ENCODE measurements around the gene ARHGEF25.

DNA sequence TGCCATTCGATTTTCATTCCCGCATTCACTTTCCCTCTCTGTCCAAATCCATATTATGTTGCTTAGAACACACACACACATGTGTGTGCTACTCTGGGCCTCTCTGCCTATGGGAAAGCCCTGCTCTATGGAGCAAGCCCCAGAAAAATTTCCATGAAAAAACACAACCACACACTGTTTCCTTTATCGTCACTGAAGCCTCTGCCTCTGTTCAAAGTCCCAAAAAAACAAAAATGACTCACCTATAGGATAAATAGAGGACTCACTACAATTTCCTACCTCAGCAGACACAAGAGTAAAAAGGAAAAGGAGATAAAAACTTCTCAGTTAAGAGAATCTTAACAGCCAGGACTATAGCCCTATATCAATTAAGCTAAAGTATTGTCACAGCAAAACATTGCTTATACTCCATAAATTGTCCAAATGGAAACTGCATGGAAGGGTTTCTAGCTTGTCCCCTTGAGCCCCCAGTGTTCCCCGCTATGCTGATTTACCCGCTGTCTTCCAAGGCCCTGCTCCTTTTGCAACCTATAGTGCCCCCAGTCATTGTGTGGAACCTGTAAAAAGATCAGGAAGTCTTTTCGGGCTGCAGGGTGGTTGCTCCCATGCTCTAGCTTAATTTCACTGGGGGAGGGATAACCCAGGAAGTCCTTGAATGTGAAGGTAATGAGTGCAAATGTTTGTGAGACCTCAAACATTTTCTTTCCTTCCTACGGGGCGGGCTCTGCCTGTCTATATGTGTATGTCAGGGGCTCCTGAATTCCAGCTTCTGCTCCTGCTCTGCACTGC, 31.4 kb upstream of the ARHGEF25 start:
- TF ChIP-seq, protein P1, sequence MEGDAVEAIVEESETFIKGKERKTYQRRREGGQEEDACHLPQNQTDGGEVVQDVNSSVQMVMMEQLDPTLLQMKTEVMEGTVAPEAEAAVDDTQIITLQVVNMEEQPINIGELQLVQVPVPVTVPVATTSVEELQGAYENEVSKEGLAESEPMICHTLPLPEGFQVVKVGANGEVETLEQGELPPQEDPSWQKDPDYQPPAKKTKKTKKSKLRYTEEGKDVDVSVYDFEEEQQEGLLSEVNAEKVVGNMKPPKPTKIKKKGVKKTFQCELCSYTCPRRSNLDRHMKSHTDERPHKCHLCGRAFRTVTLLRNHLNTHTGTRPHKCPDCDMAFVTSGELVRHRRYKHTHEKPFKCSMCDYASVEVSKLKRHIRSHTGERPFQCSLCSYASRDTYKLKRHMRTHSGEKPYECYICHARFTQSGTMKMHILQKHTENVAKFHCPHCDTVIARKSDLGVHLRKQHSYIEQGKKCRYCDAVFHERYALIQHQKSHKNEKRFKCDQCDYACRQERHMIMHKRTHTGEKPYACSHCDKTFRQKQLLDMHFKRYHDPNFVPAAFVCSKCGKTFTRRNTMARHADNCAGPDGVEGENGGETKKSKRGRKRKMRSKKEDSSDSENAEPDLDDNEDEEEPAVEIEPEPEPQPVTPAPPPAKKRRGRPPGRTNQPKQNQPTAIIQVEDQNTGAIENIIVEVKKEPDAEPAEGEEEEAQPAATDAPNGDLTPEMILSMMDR (IDR thresholded peaks at IDR 0.05) = no peak
- no peak for TF ChIP-seq POLR2A (IDR thresholded peaks at IDR 0.05)
